ENCODE data around the gene ATXN10.

The ATXN10 gene

DNA sequence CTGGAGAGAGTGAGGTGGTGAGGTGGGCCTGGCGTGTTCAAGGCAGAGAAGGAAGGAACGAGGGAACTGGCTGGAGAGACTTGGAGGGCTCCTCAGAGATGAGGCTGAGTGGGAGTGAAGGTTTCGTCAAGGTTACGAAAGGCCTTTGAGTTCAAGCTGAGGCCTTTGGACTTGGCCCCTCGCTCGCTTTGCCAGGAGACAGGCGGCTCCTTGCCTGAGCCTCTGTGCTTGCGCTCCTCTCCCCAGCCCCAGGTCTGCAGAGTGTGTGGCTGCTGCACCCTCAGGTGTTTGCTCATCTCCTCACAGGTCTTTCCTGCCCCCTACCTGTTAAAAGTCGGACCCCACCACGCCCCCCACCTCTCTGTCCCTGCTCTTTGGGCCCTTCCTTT, 91.6 kb downstream of the ATXN10 start:
- no peak for DNase-seq

DNA sequence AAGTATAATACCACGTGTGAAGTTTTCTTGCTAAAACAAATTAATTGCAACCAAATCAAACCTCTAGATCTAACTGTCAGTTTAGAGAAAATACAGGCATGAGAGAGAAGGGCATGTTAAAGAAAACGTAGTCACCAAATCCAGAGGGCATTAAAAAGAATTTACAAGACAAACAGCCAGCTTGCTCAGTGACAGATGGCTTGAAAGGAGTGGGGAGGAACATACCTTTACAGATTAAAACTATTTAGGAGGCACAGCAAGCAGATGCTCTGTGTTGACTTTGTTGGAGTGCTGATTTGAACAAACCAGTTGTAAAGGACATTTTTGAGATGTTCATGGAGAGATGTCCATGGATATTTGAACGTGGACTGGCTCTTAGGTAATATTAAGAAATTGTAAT, 96.9 kb downstream of the ATXN10 start:
- no peak for DNase-seq

DNA sequence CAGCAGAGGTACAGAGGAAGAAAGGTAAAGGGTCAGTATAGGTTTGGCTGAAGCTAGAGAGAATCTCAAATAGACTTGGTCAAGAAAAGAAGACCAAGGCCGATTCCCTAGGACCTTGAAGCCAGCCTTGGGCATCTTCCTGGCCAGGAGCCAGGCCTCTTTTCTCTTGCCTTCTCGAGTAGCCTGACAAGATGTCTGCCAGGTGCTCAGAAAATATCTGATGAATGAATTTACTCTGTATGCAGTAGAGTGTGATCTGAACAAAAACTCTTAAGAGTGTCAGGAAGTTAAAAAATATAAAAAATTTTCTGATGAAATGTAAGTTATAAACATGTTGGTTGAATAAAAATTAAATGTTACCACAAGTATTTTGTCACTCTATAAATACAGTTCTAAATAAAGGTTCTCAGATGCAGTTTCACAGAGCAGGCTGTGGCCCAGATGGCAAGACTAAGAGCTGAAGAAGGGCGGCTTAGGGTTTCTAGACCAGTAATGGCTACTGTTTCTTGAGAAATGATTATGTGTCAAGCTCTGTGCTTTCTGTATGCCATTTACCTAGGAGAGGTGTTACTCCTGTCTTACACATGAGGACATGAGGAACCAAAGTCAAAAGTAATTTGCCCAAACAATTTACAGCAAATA, 98.1 kb downstream of the ATXN10 start:
- no peak for DNase-seq

DNA sequence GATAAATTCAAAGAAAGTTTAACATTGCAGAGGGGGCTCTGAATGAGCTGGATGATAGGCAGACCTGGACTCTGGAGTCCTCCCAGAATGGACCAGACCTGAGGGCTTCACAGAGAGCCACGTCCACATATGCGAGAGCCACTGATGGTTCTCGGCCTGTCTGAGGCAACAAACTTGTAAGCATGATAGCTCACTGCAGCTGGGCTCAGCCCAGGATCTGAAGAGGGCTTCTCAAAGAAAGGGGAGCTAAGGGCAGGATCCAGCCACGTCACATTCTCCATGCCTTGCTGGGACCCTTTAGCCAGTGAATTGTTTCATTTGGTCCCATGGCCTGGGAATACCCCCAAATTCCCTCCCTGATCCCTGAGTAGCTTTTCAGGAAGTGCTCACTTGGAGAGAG, 98.9 kb downstream of the ATXN10 start:
- DNase-seq: no peak

GRCh38 chr22:45771057-45771456, 99.4 kb downstream of the ATXN10 start:
- no peak for DNase-seq

GRCh38 chr22:45771711-45772110, 100.1 kb downstream of the ATXN10 start:
- DNase-seq: no peak

DNA sequence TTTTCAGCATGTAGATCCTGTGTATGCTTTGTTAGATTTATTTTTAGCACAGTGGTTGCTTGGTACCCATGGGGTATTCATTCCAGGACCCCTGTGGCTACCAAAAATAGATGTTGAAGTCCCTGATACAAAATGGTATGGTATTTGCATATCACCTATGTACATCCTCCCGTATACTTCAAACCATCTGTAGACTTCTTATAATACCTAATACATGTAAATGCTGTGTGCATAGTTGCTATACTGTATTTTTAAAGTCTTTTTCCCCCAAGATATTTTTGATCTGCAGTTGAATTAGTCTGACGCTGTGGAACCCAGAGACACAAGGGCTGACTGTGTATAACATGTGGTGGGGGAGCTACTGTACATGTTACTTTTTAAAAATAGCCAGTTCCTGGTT, 101.1 kb downstream of the ATXN10 start:
- no peak for DNase-seq

GRCh38 chr22:45774001-45774670, 102.5 kb downstream of the ATXN10 start:
- no peak for DNase-seq

- DNase-seq: no peak
These were observed 103.4 kb downstream of the ATXN10 start for GRCh38 chr22:45775062-45775461.

GRCh38 chr22:45775569-45776312, 104.1 kb downstream of the ATXN10 start:
- DNase-seq: no peak

GRCh38 chr22:45776313-45776585, 104.6 kb downstream of the ATXN10 start:
- no peak for DNase-seq

- no peak for DNase-seq
These were observed 105.6 kb downstream of the ATXN10 start for GRCh38 chr22:45777046-45777851.

DNA sequence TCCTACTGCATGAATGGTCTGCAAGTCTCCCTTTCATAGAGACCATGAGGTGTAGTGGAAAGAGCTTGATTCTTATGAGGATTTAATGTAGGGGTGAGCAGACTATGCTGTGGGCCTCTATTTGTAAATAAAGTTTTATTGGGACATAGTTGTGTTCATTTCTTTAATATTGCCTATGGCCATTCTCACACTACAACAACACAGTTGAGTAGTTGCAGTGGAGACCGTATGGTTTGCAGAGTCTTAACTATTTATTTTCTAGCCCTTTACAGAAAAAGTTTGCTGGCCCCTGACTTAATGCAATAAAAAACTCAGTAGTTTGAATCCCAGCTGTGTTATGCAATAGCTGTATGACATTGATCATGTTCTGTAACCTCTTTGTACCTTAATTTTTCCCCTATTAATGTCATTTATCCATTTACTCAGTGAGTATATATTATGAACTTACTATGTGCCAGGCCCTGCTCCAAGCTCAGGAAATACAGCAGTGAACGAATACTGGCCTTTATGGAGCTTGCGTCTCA, 106.3 kb downstream of the ATXN10 start:
- DNase-seq: no peak

GRCh38 chr22:45781459-45781858, 109.8 kb downstream of the ATXN10 start:
- no peak for DNase-seq

GRCh38 chr22:45781966-45782365, 110.3 kb downstream of the ATXN10 start:
- no peak for DNase-seq

DNA sequence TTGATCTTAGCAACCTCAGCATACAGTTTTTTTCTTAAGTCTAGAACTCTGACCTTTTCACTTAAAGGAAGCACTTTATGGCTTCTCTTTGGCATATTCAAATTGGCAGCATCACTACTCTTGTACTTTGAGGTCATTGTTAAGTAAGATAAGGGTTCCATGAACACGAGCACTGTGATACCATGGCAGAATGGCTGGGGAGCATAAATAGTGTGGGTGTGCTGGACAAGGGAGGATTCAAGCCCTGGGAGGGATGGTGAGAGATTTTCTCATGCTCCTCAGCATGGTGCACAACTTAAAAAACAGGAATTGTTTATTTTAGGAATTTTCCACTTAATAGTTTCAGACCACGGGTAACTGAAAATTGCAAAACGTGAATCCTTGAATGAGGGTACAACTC, 111.4 kb downstream of the ATXN10 start:
- DNase-seq: no peak

DNA sequence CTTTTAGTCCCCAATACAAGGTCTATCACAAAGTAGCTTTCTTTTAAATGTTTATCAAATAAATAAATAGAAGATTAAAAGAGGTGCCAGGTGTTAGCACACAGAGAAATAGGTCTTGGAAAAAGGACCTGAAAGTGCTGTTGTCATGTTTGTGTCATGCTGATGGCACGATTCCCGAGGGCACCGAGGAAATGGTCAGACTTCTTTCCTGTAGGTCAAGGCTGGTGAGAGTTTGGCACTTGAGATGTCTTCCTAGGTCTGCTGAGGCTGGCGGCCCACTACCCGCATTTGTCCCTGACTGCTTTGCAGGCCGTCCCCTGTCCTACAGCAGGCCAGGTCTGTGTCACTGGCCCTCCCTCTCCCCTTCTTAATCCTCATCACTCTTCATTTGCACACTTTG, 112.1 kb downstream of the ATXN10 start:
- DNase-seq: no peak

DNA sequence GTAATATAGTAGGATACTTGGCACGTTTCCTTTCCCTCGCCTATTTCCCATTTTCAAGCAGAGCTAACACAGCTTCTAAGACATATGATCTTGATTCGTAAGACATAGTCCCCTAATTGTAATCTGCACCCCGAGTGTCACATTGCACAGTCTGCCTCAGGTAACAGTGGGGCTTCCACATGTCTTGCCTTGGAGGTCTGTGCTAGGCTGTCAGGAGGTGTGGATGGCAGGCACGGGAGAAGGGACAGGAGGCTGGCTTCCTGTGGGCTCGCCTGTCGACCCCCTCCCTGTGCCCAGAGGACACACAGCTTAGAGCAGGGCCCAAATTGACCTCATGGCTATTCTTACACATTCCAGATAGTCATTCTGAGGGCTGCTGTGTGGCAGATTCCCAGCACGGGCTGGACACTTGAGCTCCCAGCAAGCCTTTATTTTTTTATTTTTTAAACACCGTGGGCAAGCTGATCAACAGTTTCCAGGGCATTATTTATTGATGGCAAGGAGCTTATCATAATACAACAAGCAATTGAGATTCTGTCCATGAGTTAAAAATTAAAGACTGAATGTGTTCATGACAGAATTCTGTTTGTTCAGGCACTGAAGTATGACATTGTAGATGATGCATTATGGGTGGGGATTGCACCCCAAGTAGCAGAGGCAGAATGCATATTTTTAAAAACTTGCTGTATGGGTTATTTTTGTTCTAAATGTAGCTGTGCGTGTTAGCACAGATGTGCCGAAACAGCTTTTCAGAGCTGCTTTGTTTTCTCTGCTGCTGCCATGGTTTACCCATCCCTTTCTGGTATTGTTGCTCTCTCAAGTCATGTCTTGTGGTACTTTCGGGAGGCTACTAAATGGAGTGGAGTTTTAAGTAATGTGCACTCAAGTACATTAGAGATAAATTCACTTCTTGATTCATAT, 113.0 kb downstream of the ATXN10 start:
- DNase-seq: no peak

- DNase-seq: no peak
These were observed 113.8 kb downstream of the ATXN10 start for GRCh38 chr22:45785458-45785857.

DNA sequence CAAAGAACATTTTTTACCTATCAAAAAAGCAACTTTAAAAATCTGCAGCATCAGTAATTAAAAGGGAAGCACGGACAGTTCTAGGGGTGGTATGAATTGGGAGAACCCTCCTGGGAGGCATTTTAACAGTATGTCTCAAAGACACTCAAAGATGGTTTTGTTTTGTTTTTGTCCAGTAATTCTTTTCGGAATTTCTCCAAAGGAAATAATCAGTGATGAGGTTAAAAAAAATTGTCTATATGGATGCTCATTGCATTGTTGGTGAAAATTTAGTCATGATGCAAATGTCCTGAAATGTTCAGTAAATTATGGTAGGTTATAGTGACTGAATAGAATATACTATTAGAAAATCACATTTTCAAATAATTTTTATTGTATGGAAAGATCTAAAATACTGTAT, 115.1 kb downstream of the ATXN10 start:
- DNase-seq: no peak

DNA sequence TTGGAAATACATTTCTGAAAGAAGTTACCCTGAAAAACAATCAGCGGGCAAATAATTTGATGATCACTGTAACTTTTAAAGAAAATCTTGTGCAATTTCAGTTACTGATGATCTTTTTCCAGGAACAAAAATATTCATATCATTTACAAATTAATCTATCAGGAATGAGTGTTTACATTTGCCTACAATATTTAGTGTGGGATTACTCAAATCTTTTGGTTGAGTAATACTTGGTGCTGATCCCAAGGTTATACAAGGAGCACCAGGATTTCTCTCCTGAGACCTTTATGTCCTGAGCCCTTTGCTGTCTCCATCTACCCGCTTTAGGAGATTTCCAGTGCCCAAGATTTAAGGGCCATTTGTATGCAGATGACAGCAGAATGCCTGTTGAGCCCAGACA, 116.1 kb downstream of the ATXN10 start:
- DNase-seq: no peak

DNA sequence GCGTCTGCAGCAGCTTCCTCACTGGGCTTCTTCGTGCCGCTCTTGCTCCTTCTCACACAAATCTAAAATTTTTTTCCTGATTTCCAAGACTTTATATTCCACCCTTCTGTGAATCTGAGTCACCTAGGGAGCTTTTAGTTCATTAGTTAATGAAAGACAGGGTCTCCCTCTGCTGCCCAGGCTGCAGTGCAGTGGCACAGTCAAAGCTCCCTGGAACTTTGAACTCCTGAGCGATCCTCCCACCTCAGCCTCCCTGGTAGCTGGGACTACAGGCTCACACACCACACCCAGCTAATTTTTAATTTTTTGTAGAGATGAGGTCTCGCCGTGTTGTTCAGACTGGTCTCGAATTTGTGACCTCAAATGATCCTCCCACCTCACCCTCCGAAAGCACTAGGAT, 116.9 kb downstream of the ATXN10 start:
- no peak for DNase-seq

Measured in CD4-positive, alpha-beta T cell treated with Interferon gamma for 1 hour (primary cell).